HTERT RPE-1 (cell line): ENCODE data around the gene DNAH3.
"Not testable (repeated sequence)": the region's sequence is repeated elsewhere in the genome, so short reads cannot be mapped to it uniquely, and the experiment has no call there.

Experiments
- in situ Hi-C: fragments of 300-500 bp; cut with MboI; formaldehyde crosslinking; loops from 4 replicates; pipeline ENCODE4 v1.14.3; 2020; ENCODE audit warnings: low sequenced_read_pairs

Gene DNAH3

GRCh38 chr16:21076186-21076883, 74.3 kb downstream of the DNAH3 start:
- in situ Hi-C loops = no loop called here

DNA sequence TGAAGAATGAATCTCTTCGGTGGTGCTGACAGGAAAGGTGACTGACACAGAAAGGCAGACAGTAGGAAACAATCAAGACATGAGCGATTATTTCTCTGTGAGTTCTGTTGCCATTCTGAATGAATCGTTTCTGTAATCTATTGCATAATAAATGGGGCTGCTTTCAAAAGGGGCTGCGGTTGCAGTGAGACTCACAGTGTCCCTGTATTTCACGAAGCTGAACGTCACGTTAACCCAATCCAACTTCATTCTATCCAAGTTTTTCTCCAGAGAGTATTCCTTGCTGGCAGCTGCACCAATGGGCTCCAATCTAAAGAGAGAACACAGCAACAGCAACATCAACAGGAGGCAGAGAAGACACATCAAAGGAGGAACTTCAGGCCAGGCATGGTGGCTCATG, 75.4 kb downstream of the DNAH3 start:
- in situ Hi-C loops = no loop called here

GRCh38 chr16:21072976-21073375, 77.7 kb downstream of the DNAH3 start:
- in situ Hi-C loops = no loop called here

DNA sequence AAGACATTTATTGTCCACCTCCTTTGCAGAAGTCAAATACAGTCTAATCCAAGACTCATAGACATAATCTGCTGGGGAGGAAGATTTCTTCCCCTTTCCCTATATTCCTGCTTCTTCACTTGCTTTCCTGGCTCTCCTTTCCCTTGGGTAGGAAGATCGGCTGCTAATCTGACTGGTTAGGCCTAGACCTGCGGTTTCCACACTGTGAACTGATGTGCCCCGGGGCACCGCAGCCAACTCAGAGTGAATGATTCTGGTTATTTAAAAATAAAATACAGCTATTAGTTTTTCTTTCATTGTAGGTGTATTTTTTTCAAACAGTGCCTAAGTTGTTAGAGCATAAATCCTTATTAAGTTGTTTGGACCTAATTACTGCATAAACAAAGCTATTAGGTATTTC, 78.9 kb downstream of the DNAH3 start:
- in situ Hi-C loops = no loop called here

- in situ Hi-C loops = no loop called here
Measured at GRCh38 chr16:21070564-21070963, 80.1 kb downstream of the DNAH3 start.

GRCh38 chr16:21069986-21070385, 80.7 kb downstream of the DNAH3 start:
- in situ Hi-C loops = no loop called here

GRCh38 chr16:21064203-21064602, 86.4 kb downstream of the DNAH3 start:
- in situ Hi-C loops = no loop called here

DNA sequence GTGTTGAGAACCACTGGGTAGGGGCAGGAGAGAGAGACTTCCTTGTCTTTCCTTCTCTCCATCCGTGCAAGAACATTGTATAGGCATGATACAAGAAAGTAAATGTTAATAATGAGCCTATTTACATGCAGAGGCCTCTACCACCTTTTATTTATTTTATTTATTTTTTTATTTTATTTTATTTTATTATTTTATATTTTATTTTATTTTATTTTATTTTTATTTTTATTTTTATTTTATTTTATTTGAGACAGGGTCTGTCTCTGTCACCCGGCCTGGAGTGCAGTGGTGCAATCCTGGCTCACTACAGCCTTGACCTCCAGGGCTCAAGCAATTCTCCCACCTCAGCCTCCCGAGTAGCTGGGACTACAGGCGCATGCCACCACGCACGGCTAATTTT, 87.3 kb downstream of the DNAH3 start:
- in situ Hi-C loops = not testable (repeated sequence)

DNA sequence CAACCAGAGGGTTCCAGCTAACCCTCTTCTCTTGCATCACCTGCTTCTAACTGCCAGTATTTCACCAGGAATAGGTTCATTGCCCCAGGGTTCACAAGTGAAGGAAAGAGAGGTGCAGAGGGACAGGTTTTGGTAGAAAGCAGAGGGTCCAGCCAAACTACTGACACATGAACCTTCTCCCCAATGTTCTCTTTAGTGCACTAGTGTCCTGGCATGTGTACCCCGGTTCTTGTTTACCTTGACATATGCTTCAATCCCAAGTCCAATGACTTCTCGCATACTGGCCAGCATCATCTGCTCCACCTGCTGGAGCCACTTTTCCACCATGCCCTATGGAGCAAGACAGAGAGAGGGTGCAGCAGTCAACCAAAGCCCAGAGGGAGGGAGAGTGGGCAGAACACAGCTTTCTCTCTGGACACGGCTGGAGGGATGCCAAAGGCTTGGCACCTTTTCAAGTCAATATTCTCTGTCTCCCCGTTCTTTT, 90.6 kb downstream of the DNAH3 start:
- in situ Hi-C loops = no loop called here

- in situ Hi-C loops = no loop called here
Measured at GRCh38 chr16:21057875-21058274, 92.8 kb downstream of the DNAH3 start.

GRCh38 chr16:21056396-21056795, 94.2 kb downstream of the DNAH3 start:
- in situ Hi-C loops = no loop called here

- in situ Hi-C loops = not testable (repeated sequence)
Measured at GRCh38 chr16:21055738-21056137, 94.9 kb downstream of the DNAH3 start.

DNA sequence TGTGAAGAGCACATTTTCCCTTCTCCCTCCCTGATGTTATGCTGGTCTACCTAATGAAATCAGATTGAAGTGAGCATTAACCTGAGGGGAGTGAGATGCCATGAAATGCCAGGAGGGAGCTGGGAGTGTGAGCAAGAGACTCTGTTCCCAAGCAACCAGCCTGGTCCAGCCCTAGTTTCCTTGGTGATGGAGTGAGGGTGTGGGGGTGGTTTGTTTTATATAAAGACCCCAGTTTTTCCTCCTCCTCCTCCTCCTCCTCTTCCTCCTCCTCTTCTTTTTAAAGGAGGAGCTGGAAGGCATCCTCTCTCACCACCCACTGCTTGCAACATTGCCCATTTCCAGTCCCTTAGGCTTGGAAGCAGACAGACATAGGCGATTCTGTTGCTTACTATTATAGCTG, 97.1 kb downstream of the DNAH3 start:
- in situ Hi-C loops = no loop called here

- in situ Hi-C loops = not testable (repeated sequence)
Measured at GRCh38 chr16:21048091-21048912, 102.3 kb downstream of the DNAH3 start.

DNA sequence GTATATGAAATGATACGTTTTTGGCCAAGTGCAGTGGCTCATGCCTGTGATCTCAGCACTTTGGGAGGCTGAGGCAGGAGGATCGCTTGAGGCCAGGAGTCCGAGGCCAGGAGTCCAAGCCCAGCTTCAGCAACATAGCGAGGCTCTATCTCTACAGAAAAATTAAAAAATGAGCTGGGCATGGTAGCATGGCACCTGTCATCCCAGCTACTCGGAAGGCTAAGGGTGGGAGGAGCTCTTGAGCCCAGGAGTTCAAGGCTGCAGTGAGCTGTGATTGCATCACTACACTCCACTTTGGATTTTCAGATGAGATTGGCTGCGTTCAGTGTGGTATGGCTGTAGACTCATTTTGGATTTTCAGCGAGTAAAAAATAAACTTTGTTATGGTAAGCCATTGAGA, 112.4 kb downstream of the DNAH3 start:
- in situ Hi-C loops = no loop called here

GRCh38 chr16:21037736-21038135, 112.9 kb downstream of the DNAH3 start:
- in situ Hi-C loops = no loop called here

DNA sequence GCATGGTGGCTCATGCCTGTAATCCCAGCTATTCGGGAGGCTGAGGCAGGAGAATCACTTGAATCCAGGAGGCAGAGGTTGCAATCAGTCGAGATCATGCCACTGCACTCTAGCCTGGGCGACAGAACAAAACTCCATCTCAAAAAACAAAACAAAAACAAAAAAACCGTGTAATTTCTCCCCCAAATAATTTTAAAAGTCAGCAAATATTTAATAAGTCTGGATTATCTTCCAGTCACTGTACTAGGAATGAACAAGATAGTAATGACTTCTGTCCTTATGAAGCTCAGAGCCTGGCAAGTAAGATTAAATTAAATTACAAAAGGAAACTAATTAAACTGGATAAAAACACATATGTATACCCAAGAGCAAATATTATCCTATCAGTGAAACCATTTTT, 113.5 kb downstream of the DNAH3 start:
- in situ Hi-C loops = no loop called here

- in situ Hi-C loops = no loop called here
Measured at GRCh38 chr16:21036471-21036870, 114.2 kb downstream of the DNAH3 start.

GRCh38 chr16:21033704-21034103, 116.9 kb downstream of the DNAH3 start:
- in situ Hi-C loops = no loop called here

- in situ Hi-C loops = no loop called here
Measured at GRCh38 chr16:21033264-21033663, 117.4 kb downstream of the DNAH3 start.

- in situ Hi-C loops = no loop called here
Measured at GRCh38 chr16:21028728-21029127, 121.9 kb downstream of the DNAH3 start.

GRCh38 chr16:21026846-21027245, 123.8 kb downstream of the DNAH3 start:
- in situ Hi-C loops = no loop called here
